ENCODE data around the gene GPRC5D. TPM values are rescaled to one million over a fixed set of nuclear protein-coding genes. Genes with fewer than 3 reads are reported as not detected.

GPRC5D gene
- total RNA-seq, 4 donors from 2014 or later, result 1.3 TPM; not detected in 3

DNA sequence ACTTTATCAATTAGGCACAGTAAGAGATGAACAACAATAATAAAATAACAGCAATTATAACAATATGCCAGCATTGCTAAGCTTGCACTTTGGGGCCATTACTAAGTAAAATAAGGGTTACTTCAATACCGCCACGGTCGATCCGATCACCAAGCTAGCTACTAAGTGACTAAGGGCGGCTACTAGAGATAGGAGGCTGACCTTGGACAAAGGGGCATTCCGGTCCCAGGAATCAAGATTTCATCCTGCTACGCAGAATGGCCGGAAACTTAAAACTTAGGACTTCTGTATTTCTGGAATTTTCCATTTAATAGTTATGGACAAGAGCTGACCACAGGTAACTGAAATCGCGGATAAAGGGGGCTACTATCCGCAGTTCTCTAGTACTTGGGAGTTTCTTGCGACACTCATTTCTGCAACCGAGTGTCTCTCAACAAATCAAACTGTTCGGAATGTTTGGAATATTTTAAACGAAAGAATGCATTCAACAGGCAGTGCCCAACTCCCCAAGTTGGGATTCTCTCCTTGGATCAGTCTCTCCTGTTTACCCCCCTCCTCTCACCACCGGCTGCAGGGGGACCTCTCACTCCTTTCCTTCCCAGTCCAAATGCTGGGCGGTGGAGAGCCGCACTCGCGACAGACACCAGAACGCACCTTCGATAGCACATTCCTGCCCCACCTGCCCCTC lies 47.4 kb upstream of the GPRC5D start:
- H3K9me3 ChIP-seq, result no peaks in the 10 kb centered on the region
- peaks cover 0 to 31% (median 3%) of the 10 kb centered on the region in 4 donors for H3K4me1 ChIP-seq
- TF ChIP-seq, protein P1, sequence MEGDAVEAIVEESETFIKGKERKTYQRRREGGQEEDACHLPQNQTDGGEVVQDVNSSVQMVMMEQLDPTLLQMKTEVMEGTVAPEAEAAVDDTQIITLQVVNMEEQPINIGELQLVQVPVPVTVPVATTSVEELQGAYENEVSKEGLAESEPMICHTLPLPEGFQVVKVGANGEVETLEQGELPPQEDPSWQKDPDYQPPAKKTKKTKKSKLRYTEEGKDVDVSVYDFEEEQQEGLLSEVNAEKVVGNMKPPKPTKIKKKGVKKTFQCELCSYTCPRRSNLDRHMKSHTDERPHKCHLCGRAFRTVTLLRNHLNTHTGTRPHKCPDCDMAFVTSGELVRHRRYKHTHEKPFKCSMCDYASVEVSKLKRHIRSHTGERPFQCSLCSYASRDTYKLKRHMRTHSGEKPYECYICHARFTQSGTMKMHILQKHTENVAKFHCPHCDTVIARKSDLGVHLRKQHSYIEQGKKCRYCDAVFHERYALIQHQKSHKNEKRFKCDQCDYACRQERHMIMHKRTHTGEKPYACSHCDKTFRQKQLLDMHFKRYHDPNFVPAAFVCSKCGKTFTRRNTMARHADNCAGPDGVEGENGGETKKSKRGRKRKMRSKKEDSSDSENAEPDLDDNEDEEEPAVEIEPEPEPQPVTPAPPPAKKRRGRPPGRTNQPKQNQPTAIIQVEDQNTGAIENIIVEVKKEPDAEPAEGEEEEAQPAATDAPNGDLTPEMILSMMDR (IDR thresholded peaks at IDR 0.05), result no peak
- no peak for TF ChIP-seq POLR2A (IDR thresholded peaks at IDR 0.05)
- H3K27me3 ChIP-seq, result no peaks in the 10 kb centered on the region
- H3K4me3 ChIP-seq, result peak overlapping the region; percentile 65 to 93 (median 82)
- peak overlapping the region; percentile 87 to 98 (median 93) for H3K27ac ChIP-seq
- peak in 2 of 3 donors; percentile 55 to 75 for DNase-seq
- no peaks in the 10 kb centered on the region for H3K36me3 ChIP-seq

DNA sequence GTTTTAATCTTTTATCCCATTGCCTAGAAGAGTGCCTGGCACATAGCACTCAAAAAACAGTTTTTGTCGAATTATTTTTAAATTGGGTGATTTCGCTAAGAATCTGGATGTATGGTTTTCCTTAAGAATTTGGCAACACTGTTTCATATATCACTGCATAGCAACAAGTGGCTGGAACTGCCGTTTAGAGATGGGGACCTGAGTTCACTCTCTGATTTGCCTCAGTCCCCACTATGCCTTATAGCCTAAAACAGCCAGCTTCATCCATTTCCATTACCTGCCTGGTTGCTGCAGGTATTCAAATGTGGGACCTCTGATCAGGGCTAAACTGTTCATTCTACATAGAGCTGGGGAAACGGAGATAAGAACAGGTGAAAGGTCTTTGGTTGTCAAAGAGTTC lies 46.3 kb upstream of the GPRC5D start:
- Histone ChIP-seq H3K27me3 (no peaks in the 10 kb centered on the region), H3K27ac (peak overlapping the region in 1 of 4 donors; percentile 96), H3K4me3 (peak overlapping the region in 2 of 4 donors; percentile 90 to 93)

DNA sequence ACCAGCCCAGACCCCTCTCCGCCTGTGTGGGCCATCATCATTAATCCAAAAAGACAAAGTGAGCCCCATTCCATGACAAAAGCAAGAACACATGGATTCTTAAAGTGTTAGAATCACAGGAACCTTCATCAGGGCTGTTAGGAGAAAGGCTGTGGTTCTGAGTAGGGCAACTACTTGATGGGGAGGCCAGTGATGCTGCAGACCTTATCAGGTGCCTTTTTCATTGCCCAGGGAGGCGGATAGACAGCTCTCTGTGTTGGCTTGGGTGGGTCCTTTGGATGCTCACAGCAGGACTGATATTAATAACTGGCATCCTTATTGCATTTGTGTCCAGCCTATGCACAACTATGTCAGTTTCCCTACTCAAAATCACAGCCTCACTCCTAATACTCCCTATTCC lies 45.8 kb upstream of the GPRC5D start:
- Histone ChIP-seq H3K4me1 (peaks cover 0 to 44% (median 3%) of the 10 kb centered on the region in 4 donors), H3K27me3 (no peaks in the 10 kb centered on the region), H3K27ac (no peak overlapping the region), H3K4me3 (peak overlapping the region in 2 of 4 donors; percentile 90 to 93), H3K9me3 (no peaks in the 10 kb centered on the region), H3K36me3 (no peaks in the 10 kb centered on the region)
- TF ChIP-seq, protein P1 (IDR thresholded peaks at IDR 0.05), result no peak
- TF ChIP-seq POLR2A (IDR thresholded peaks at IDR 0.05), result no peak
- no peak for DNase-seq

More for the DNA sequence above, 46.3 kb upstream of the GPRC5D start:
- no peak for TF ChIP-seq POLR2A (IDR thresholded peaks at IDR 0.05)
- TF ChIP-seq, protein P1 (IDR thresholded peaks at IDR 0.05), result no peak
- DNase-seq, result no peak
- no peaks in the 10 kb centered on the region for H3K36me3 ChIP-seq
- peaks cover 0 to 39% (median 3%) of the 10 kb centered on the region in 4 donors for H3K4me1 ChIP-seq
- H3K9me3 ChIP-seq, result no peaks in the 10 kb centered on the region

DNA sequence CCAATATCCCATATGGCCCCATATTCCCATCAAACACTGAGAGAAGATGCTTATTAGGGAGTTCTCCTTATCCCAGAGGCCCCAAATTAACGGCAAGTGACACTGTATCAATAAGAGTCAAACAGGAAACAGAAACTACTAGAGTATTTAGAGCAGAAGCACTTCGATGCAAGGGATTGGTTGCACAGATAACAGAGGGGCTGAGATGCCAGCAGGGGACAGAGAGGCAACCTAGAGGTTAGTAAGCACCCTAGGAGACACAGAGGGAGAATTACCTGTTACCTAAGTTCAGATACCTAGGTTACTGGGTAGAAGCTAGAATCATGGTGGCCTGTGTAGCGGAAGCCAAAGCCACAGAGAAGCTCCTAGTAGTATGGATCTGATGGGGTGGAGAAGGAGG lies 45.2 kb upstream of the GPRC5D start:
- no peak overlapping the region for H3K27ac ChIP-seq
- H3K9me3 ChIP-seq, result no peaks in the 10 kb centered on the region
- TF ChIP-seq POLR2A (IDR thresholded peaks at IDR 0.05), result no peak
- TF ChIP-seq, protein P1 (IDR thresholded peaks at IDR 0.05), result no peak
- H3K27me3 ChIP-seq, result no peaks in the 10 kb centered on the region
- peak overlapping the region in 2 of 4 donors; percentile 90 to 93 for H3K4me3 ChIP-seq
- no peaks in the 10 kb centered on the region for H3K36me3 ChIP-seq
- DNase-seq, result no peak
- peaks cover 0 to 50% (median 3%) of the 10 kb centered on the region in 4 donors for H3K4me1 ChIP-seq

DNA sequence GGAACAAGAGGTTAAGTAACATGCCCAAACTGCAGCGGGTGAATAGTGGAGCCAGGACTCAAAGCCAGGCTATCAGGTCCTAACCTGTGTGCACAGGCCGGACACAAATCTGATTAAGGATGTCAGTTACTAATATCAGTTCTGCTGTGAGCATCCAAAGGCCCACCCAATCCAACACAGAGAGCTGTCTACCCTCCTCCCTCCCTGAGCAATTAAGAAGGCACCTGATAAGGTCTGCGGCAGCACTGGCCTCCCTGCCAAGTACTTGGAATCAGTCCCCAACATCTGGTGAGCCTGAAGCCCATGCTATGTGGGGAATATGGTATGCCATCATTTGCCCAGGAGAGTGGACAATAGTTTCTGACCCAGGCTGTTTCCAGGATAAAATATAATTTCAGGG lies 44.2 kb upstream of the GPRC5D start:
- TF ChIP-seq, protein P1 (IDR thresholded peaks at IDR 0.05), result no peak
- no peak for TF ChIP-seq POLR2A (IDR thresholded peaks at IDR 0.05)
- Histone ChIP-seq H3K9me3 (no peaks in the 10 kb centered on the region), H3K4me1 (peaks cover 0 to 53% (median 0%) of the 10 kb centered on the region in 4 donors), H3K4me3 (no peak overlapping the region), H3K27me3 (no peaks in the 10 kb centered on the region), H3K27ac (no peak overlapping the region), H3K36me3 (no peaks in the 10 kb centered on the region)
- DNase-seq, result no peak

All from Peyer's patch (tissue), 4 donors.